GM10248 (cell line): ENCODE data around the gene GPR12.

Experiments
- CTCF ChIA-PET: fragments of 300-600 bp; sonication (Branson Sonifier 250); formaldehyde crosslinking; extraction: SDS; loops from one replicate; lab custom pipeline; 2021; ENCODE audit warnings: antibody characterized with exemption; lab: Yijun Ruan, JAX
- POLR2A ChIA-PET: fragments of 350-650 bp; sonication (Branson Sonifier 250); formaldehyde crosslinking; extraction: SDS; loops from one replicate; lab custom pipeline; 2020; ENCODE audit warnings: antibody characterized with exemption; lab: Yijun Ruan, JAX
- DNase-seq: peaks from one replicate; pipeline ENCODE4 v3.0.0; 2012; ENCODE audit errors: extremely low spot score
- CTCF ChIP-seq: IDR thresholded peaks from 2 replicates; pipeline ENCODE4 v1.5.1; 2012; ENCODE audit warnings: mild to moderate bottlenecking, low read depth; ENCODE audit errors: extremely low read depth, missing control alignments, control extremely low read depth

GPR12 gene

GRCh38 chr13:26762745-26763345 lies 2.3 kb upstream of the GPR12 start:
- ChIA-PET POLR2A (no interaction called here), CTCF (interaction anchor here (1.2 to 2.2 kb wide), 3 partner anchors 9 to 15 kb away, joined by 4 to 9 read pairs (median 4); no protein-coding TSS in a partner anchor)
- no peak for DNase-seq
- no peak for TF ChIP-seq CTCF

GRCh38 chr13:26760832-26761582 lies 421 bp upstream of the GPR12 start:
- DNase-seq, result no peak

GRCh38 chr13:26759249-26759906 lies 1.2 kb downstream of the GPR12 start:
- TF ChIP-seq CTCF, result no peak
- POLR2A ChIA-PET, result no interaction called here
- DNase-seq, result no peak
- CTCF ChIA-PET, result no interaction called here

More at GRCh38 chr13:26760832-26761582, 421 bp upstream of the GPR12 start:
- ChIA-PET CTCF (interaction anchor here (0.7 kb wide), 1 partner anchor 17 kb away, joined by 3 read pairs; no protein-coding TSS in a partner anchor), POLR2A (no interaction called here)
- TF ChIP-seq CTCF, result no peak

- no peak for TF ChIP-seq CTCF
- CTCF ChIA-PET, result no interaction called here
- POLR2A ChIA-PET, result no interaction called here
- DNase-seq, result no peak
These were observed 2.0 kb downstream of the GPR12 start for GRCh38 chr13:26758496-26759157.

GRCh38 chr13:26756961-26757360 lies 3.6 kb downstream of the GPR12 start:
- ChIA-PET POLR2A (no interaction called here), CTCF (no interaction called here)
- no peak for TF ChIP-seq CTCF
- DNase-seq, result no peak

- CTCF ChIA-PET, result no interaction called here
- no peak for DNase-seq
- TF ChIP-seq CTCF, result no peak
- POLR2A ChIA-PET, result no interaction called here
These were observed 7.9 kb downstream of the GPR12 start for GRCh38 chr13:26752671-26753070.
